Activated CD4-positive, alpha-beta memory T cell treated with anti-CD3 and anti-CD28 coated beads, Interleukin-2, amount 10 ng/mL, durations not matched to agents 7 days and 5 days (primary cell): Measurements from ENCODE around the gene MTMR4. TPM values are rescaled to one million over a fixed set of nuclear protein-coding genes. Genes with fewer than 3 reads are reported as not detected.
"Not testable (repeated sequence)": the region's sequence is repeated elsewhere in the genome, so short reads cannot be mapped to it uniquely, and the experiment has no call there.

Source experiments
- CTCF ChIA-PET: fragments of 350-600 bp; sonication (Branson Sonifier 250); formaldehyde crosslinking; loops from one replicate; lab custom pipeline; 2021; ENCODE audit warnings: antibody characterized with exemption, inconsistent platforms; lab: Charles Lee
- POLR2A ChIA-PET: fragments of 350-600 bp; sonication (Branson Sonifier 250); formaldehyde crosslinking; loops from one replicate; lab custom pipeline; 2021; ENCODE audit warnings: antibody characterized with exemption; lab: Charles Lee
- DNase-seq: peaks from one replicate; pipeline ENCODE4 v3.0.0-alpha.2; 2020
- H3K27ac Mint-ChIP-seq: one replicate; pipeline ENCODE4 v1.8.0; 2021; ENCODE audit warnings: mild to moderate bottlenecking, mixed read lengths
- H3K27me3 Mint-ChIP-seq: one replicate; pipeline ENCODE4 v1.8.0; 2021; ENCODE audit warnings: mixed read lengths
- H3K36me3 Mint-ChIP-seq: one replicate; pipeline ENCODE4 v1.8.0; 2021; ENCODE audit warnings: low read depth, mixed read lengths
- H3K4me1 Mint-ChIP-seq: one replicate; pipeline ENCODE4 v1.8.0; 2021; ENCODE audit warnings: mixed read lengths
- H3K4me3 Mint-ChIP-seq: one replicate; pipeline ENCODE4 v1.8.0; 2021; ENCODE audit warnings: mild to moderate bottlenecking, mixed read lengths
- H3K9me3 Mint-ChIP-seq: one replicate; pipeline ENCODE4 v1.8.0; 2021; ENCODE audit warnings: mixed read lengths
- total RNA-seq, 2 experiments: library from RNA; stranded (reverse); gene quantifications; one replicate each; pipeline ENCODE4 v1.2.3, GENCODE V29; 2021

MTMR4 gene
- 10 to 100 TPM; 51.7 to 54.3 TPM for total RNA-seq

DNA sequence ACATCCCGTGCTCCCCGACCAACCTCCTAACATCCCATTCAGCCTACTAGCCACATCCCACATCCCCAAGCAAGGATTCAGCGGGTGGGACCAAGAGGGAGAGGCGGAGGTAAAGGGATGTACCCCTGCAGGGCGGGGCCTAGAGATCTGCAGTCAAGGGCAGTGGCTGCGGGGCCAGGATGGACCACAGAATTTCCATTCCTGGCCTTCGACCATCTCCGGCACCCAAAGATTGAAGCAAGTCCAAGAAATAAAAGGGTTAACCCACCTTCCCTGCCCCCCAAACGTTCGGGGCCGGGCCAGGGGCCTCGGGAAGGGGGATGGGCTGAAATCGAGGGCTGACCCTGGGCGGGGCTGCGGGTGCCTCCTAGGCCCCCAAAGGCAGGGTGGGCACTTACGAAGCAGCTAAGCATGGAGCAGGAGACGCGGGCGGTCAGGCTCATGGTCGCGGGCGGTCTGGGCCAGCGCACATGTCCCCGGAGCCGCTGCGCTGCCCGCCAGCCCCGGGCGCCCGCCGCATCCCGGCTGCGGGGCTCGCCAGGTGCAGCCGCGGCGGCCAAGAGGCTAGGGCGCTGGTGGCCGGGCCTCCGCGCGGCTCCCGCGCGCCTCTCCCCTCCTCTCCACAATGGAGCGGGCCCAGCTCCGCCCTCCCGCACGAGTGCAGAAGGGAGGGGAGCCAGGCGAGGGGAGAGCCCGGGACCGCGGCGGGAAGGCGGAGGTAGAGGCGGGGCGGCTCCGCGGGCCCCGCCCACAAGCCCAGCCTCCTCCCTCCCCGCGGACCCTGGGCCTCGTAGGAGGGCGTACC lies at the start of gene MTMR4:
TSS of gene MTMR4 (minus strand) at position 674 of the 805 bp plus-strand sequence. CDS start at position 443, 231 bp downstream.
- H3K4me1 Mint-ChIP-seq, result peaks cover 71% of the 10 kb centered on the region
- no peaks in the 10 kb centered on the region for H3K9me3 Mint-ChIP-seq
- peak; percentile 82 for DNase-seq
- no peaks in the 10 kb centered on the region for H3K27me3 Mint-ChIP-seq
- peak within 1 kb of the TSS; percentile 97 for H3K27ac Mint-ChIP-seq
- H3K4me3 Mint-ChIP-seq, result peak within 1 kb of the TSS; percentile 85
- ChIA-PET CTCF (interaction anchor here (1.0 to 2.8 kb wide), 7 partner anchors 11 to 491 kb away, joined by 3 to 17 read pairs (median 5); partner anchors contain the start of gene HSF5), POLR2A (interaction anchor here (0.9 to 4.8 kb wide), 13 partner anchors 8 to 239 kb away, joined by 3 to 71 read pairs (median 8); partner anchors contain the start of genes HSF5, RAD51C, SUPT4H1 and TEX14)
- H3K36me3 Mint-ChIP-seq, result peaks cover 35% of the 10 kb centered on the region

DNA sequence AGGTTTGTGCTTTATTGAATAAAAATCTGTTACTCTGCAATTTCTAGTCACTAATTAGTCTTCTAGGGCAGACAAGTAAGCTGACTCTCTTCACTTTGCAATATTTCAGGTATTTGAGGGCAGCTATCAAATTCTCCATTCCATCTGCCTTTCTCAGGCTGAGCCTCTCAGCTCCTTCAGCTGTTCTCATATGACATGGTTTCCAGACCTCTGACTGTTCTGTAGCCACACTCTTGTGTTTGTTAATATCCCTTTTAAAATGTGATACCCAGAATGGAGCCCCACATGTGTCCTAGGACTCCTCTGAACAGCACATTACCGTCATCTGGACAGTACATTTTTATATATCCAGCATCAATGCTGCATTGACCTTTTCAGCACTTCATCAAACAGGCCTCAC lies 46.1 kb upstream of the MTMR4 start:
- H3K9me3 Mint-ChIP-seq, result no peaks in the 10 kb centered on the region
- ChIA-PET CTCF (no interaction called here), POLR2A (no interaction called here)
- no peak for DNase-seq
- H3K36me3 Mint-ChIP-seq, result no peaks in the 10 kb centered on the region
- H3K4me3 Mint-ChIP-seq, result no peak overlapping the region
- H3K27ac Mint-ChIP-seq, result no peak overlapping the region
- H3K27me3 Mint-ChIP-seq, result peaks cover 2% of the 10 kb centered on the region
- H3K4me1 Mint-ChIP-seq, result peaks cover 6% of the 10 kb centered on the region

DNA sequence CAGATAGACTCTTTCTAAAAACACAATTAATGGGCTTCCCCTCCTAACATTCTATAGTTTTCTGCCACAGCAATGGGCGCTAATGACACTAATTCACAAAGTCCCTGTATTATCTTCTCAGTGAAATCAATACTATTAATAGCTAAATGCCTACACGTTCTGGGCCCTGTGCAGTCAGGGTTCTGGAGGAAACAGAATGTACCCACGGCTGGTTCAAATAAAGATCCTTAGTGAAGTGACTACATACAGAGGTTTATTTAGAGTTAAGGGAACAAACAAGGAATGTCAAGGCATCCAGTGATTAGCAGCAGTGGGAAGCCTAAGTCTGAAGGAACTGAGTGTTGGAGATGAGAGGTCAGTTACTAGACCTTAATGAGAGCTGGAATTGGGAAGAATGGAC lies 43.5 kb upstream of the MTMR4 start:
- H3K36me3 Mint-ChIP-seq, result no peaks in the 10 kb centered on the region
- CTCF ChIA-PET, result no interaction called here
- no peak overlapping the region for H3K27ac Mint-ChIP-seq
- H3K27me3 Mint-ChIP-seq, result peaks cover 2% of the 10 kb centered on the region
- no peak overlapping the region for H3K4me3 Mint-ChIP-seq
- H3K9me3 Mint-ChIP-seq, result no peaks in the 10 kb centered on the region
- H3K4me1 Mint-ChIP-seq, result peaks cover 6% of the 10 kb centered on the region
- DNase-seq, result no peak
- POLR2A ChIA-PET, result no interaction called here

DNA sequence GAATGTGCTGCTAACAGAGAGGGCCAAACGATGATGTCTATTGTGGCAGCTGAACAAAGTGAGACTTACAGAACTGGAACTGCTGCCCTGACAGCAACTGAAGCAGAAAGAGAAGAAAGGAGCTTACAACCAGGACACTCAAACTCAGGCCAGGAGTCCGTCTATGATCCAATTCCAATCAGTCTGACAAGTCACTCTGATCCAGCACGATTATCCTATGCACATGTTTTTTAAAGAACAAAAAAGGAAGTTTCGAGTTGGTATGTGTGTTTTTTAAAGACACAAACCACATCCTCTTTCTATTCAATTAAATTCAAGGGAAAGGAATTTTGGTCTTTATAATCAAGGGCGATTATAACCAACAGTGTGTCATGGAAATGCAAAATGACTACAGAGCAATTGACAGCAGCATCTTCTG lies 42.4 kb upstream of the MTMR4 start:
- no peaks in the 10 kb centered on the region for H3K9me3 Mint-ChIP-seq
- peaks cover 6% of the 10 kb centered on the region for H3K4me1 Mint-ChIP-seq
- CTCF ChIA-PET, result interaction anchor here (0.5 to 1.1 kb wide), 2 partner anchors 17 to 168 kb away, joined by 3 read pairs; no protein-coding TSS in a partner anchor
- POLR2A ChIA-PET, result interaction anchor here (1.3 kb wide), 1 partner anchor 75 kb away, joined by 4 read pairs; no protein-coding TSS in a partner anchor
- peaks cover 4% of the 10 kb centered on the region for H3K27me3 Mint-ChIP-seq
- H3K27ac Mint-ChIP-seq, result no peak overlapping the region
- no peak for DNase-seq
- H3K4me3 Mint-ChIP-seq, result no peak overlapping the region
- no peaks in the 10 kb centered on the region for H3K36me3 Mint-ChIP-seq

DNA sequence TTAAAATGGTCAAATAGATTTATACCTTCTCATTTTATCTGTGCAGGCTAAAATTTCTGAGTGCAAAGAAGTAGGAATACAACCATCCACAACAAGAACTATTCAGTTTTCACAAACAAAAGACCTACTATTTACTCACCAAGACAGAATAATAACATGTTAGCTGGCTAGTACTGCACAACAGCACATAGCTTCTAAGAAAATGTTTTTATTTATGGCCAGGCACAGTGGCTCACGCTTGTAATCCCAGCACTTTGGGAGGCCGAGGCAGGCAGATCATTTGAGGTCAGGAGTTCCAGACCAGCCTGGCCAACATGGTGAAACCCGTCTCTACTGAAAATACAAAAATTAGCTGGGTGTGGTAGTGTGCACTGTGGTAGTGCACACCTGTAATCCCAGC lies 40.7 kb upstream of the MTMR4 start:
- DNase-seq, POLR2A ChIA-PET, H3K27ac Mint-ChIP-seq, H3K9me3 Mint-ChIP-seq, H3K4me1 Mint-ChIP-seq, H3K4me3 Mint-ChIP-seq, H3K27me3 Mint-ChIP-seq, H3K36me3 Mint-ChIP-seq, CTCF ChIA-PET: not testable (repeated sequence)

DNA sequence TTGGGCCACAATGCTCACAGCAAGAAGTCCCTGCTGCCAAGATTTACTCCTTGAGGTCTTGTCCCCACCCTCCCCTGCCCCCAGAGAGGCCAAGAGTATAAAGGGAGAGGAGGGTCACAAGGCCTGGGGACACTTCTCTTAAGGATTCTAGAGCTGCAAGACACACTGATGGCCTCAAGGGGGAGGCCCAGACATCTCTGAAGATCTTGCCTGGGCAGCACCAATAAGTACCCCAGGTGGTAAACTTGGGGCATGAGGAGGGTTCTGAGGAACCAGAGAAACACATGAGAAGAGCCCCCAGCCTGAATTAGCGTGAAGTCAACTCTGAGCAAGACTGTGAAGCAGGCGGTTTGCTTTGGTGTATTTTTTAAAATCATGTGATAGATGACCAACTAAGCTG lies 26.8 kb upstream of the MTMR4 start:
- H3K4me3 Mint-ChIP-seq, result no peak overlapping the region
- ChIA-PET CTCF (interaction anchor here (1.0 to 1.5 kb wide), 3 partner anchors 9 to 224 kb away, joined by 4 to 6 read pairs (median 4); no protein-coding TSS in a partner anchor), POLR2A (interaction anchor here (1.8 kb wide), 1 partner anchor 90 kb away, joined by 8 read pairs; no protein-coding TSS in a partner anchor)
- H3K27ac Mint-ChIP-seq, result no peak overlapping the region
- DNase-seq, result no peak
- H3K4me1 Mint-ChIP-seq, result no peaks in the 10 kb centered on the region
- H3K36me3 Mint-ChIP-seq, result no peaks in the 10 kb centered on the region
- H3K9me3 Mint-ChIP-seq, result no peaks in the 10 kb centered on the region
- H3K27me3 Mint-ChIP-seq, result peaks cover 11% of the 10 kb centered on the region

DNA sequence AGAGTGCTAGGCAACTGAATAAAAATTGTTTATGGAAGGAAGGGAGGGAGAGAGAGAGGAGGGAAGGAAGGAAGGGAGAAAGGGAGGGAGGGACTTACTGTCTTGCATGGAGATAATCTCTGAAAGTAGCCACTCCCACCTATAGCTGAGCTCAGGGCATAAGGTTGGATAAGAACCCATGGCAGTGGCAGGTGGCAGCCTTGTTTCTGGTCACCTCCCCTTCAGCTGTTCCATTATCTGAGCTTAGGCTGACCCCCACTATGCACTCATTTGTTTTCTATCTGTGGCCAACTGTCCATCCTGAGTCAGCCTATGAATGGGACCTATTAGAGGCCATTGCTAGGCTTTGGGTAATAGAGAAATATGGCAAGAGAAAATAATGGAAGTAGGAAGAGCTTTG lies 25.3 kb upstream of the MTMR4 start:
- Mint-ChIP-seq H3K27ac (no peak overlapping the region), H3K4me1 (no peaks in the 10 kb centered on the region), H3K27me3 (peaks cover 25% of the 10 kb centered on the region), H3K9me3 (no peaks in the 10 kb centered on the region), H3K36me3 (no peaks in the 10 kb centered on the region), H3K4me3 (no peak overlapping the region)
- ChIA-PET CTCF (interaction anchor here (1.0 to 1.1 kb wide), 2 partner anchors 11 to 17 kb away, joined by 3 read pairs; no protein-coding TSS in a partner anchor), POLR2A (interaction anchor here (1.5 kb wide), 1 partner anchor 92 kb away, joined by 5 read pairs; no protein-coding TSS in a partner anchor)
- DNase-seq, result no peak

DNA sequence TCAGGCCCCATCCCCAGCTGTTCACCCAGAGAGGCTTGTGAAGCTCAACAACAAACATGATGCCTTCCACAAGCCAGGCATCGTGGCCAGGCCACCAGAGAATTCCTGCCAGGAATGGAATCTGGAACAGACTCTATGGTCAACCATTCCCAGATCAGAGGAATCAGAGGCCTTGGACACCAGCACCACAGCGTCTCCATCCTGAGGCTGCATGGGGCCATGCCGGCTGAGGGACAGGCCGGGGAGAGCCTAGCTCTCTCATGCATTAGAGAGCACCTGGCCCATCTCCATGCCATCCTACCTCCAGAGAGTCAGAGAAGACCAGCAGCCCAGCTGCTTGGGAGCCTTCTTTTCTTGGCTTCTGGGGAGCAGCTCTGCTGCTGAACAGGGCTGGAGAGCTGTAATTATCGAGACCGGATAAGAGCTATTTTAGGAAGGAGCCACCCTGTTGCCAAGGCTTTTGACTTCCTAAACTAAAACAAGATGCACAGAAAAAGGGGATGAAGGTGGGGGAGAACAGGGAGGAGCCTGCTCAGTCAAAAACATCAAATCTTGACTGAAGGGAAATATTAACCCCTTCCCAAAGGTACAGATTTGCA lies 24.5 kb upstream of the MTMR4 start:
- H3K27ac Mint-ChIP-seq, result no peak overlapping the region
- DNase-seq, result no peak
- POLR2A ChIA-PET, result interaction anchor here (1.5 kb wide), 1 partner anchor 93 kb away, joined by 5 read pairs; no protein-coding TSS in a partner anchor
- peaks cover 26% of the 10 kb centered on the region for H3K27me3 Mint-ChIP-seq
- H3K4me1 Mint-ChIP-seq, result no peaks in the 10 kb centered on the region
- H3K4me3 Mint-ChIP-seq, result no peak overlapping the region
- H3K9me3 Mint-ChIP-seq, result no peaks in the 10 kb centered on the region
- CTCF ChIA-PET, result no interaction called here
- no peaks in the 10 kb centered on the region for H3K36me3 Mint-ChIP-seq

DNA sequence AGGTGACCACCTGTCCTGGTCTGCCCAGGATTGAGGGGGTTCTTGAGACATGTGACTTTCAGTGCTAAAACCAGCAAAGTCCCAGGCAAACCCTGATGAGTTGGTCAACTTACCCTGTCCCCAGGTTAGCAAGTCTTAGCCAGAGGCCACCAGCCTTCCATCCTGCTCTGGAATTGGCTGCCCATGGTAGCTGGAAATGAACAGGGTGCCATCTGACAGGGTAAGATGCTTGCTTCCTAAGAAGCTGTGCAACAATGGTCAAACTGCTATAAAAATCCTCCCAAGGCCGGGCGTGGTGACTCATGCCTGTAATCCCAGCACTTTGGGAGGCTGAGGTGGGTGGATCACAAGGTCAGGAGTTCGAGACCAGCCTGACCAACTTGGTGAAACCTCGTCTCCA lies 22.8 kb upstream of the MTMR4 start:
- Mint-ChIP-seq H3K4me3 (no peak overlapping the region), H3K27ac (no peak overlapping the region), H3K36me3 (no peaks in the 10 kb centered on the region), H3K27me3 (peaks cover 34% of the 10 kb centered on the region), H3K9me3 (no peaks in the 10 kb centered on the region), H3K4me1 (no peaks in the 10 kb centered on the region)
- ChIA-PET CTCF (interaction anchor here (0.9 to 1.0 kb wide), 2 partner anchors 19 to 51 kb away, joined by 3 read pairs; no protein-coding TSS in a partner anchor), POLR2A (no interaction called here)
- DNase-seq, result no peak

DNA sequence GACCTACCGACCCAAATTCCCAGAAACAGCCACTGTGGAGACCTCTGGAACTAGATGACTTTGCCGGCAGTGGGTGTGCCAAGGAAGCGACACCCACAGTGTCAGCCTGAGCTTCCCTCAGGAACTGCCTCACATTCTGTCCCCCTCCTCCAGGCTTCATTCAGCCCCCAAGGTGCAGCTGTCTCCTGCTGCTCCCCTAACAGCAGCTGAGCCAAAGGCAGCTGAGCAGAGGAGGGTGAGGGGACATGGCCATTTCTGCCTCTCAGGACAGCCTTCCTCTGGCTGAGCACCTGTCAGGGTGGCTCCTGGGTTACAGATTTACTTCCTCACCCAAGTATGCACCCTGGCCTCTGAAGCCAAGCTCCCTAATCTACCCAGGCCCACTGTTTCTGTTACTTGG lies 22.1 kb upstream of the MTMR4 start:
- H3K9me3 Mint-ChIP-seq, result no peaks in the 10 kb centered on the region
- CTCF ChIA-PET, result interaction anchor here (1.0 to 1.2 kb wide), 2 partner anchors 18 to 51 kb away, joined by 3 read pairs; no protein-coding TSS in a partner anchor
- POLR2A ChIA-PET, result no interaction called here

DNA sequence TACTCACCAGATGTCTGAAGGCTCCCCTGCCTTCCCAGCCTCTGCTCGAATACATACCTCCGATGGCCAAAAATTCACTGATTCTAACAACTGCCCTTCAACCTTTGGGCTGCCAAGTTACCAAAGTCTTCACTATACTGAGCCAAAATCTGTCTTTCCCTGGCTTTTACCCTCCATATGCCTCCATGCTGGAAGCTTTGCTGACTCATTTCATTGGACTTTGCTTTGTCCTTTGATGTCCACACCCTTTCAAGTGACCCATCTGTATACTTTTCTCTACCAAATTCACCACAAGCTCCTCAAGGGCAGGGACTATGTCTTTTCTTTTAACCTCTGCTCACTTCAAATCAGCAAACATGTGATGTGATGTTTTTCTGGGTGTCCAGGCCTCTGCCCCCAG lies 21.0 kb upstream of the MTMR4 start:
- ChIA-PET POLR2A (interaction anchor here (0.9 to 4.2 kb wide), 2 partner anchors 16 to 96 kb away, joined by 3 to 38 read pairs; no protein-coding TSS in a partner anchor), CTCF (interaction anchor here (1.2 kb wide), 2 partner anchors 16 to 576 kb away, joined by 3 to 4 read pairs; no protein-coding TSS in a partner anchor)
- Mint-ChIP-seq H3K9me3 (no peaks in the 10 kb centered on the region), H3K36me3 (no peaks in the 10 kb centered on the region), H3K27ac (no peak overlapping the region), H3K27me3 (peaks cover 43% of the 10 kb centered on the region), H3K4me3 (no peak overlapping the region), H3K4me1 (no peaks in the 10 kb centered on the region)
- DNase-seq, result no peak

More for the DNA sequence above, 22.1 kb upstream of the MTMR4 start:
- Mint-ChIP-seq H3K4me3 (no peak overlapping the region), H3K27me3 (peaks cover 36% of the 10 kb centered on the region), H3K27ac (no peak overlapping the region), H3K36me3 (no peaks in the 10 kb centered on the region), H3K4me1 (no peaks in the 10 kb centered on the region)
- no peak for DNase-seq

DNA sequence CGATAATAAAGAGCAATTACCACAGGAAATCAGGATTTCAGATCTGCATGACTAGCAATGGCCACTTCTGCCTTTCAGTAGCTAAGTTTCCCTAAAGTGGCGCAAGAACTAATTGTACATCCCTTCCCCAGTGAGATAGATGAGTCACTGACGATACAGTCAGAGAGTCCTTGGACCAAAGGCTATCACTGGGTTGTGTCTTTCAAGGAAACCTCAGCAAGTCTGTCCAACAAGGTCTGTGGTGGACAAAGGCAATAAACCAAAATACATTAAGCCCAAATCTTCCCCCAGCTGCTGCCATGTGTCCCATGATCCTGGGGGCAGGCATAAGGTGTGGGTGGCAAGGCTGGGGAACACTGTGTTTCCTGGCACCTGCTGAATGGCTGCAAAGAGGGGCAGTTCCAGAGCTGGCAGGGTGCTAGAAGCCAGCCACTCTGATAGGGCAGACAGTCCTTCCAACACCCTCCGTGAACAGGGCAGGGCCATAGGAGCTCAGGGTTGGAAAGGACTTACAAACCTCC lies 20.5 kb upstream of the MTMR4 start:
- no peak overlapping the region for H3K4me3 Mint-ChIP-seq
- no peaks in the 10 kb centered on the region for H3K36me3 Mint-ChIP-seq
- H3K27ac Mint-ChIP-seq, result no peak overlapping the region
- DNase-seq, result no peak
- H3K4me1 Mint-ChIP-seq, result no peaks in the 10 kb centered on the region
- H3K9me3 Mint-ChIP-seq, result no peaks in the 10 kb centered on the region
- ChIA-PET CTCF (interaction anchor here (0.6 to 1.2 kb wide), 3 partner anchors 16 to 576 kb away, joined by 3 to 4 read pairs (median 3); no protein-coding TSS in a partner anchor), POLR2A (interaction anchor here (0.8 to 4.2 kb wide), 4 partner anchors 13 to 96 kb away, joined by 3 to 38 read pairs (median 12); no protein-coding TSS in a partner anchor)
- H3K27me3 Mint-ChIP-seq, result peaks cover 46% of the 10 kb centered on the region
